ENCODE results near the gene EPHA7.

DNA sequence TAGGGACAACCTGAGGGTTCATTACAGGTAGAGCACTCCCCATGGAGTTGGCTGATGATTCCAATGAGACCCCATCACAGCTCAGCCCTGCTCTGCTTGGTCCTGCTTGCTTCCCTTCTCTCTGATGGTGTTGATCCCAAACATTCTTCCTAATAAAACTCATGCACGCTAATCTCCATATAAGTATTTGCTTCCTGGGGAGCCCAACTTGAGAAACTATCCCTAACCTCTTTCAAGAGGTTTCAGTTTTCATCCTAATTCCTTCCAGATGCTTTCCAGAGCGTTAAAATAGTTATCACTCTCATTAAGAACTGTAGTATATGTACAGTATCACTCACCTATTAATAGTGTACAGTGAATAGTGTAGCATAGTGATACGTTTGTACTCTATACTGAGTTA is 68.1 kb downstream of the EPHA7 start:
- TF ChIP-seq POLR2A (IDR thresholded peaks at IDR 0.05; ENCODE audit: low read depth, low read length) = no peak
- no peak for TF ChIP-seq TAF1 (IDR thresholded peaks at IDR 0.05; ENCODE audit: low read depth, low read length)
- no peak for TF ChIP-seq POLR2AphosphoS5 (IDR thresholded peaks at IDR 0.05; ENCODE audit: low read depth, low read length)
- no peak for TF ChIP-seq PAX5 (IDR thresholded peaks at IDR 0.05; ENCODE audit: insufficient read depth, low read length, severe bottlenecking)
- TF ChIP-seq SPI1 (IDR thresholded peaks at IDR 0.05; ENCODE audit: low read depth, low read length) = no peak
- TF ChIP-seq POU2F2 (IDR thresholded peaks at IDR 0.05; ENCODE audit: low read depth, low read length) = no peak

Measured in GM12891 (cell line).